HG02943 (cell line): Measurements from ENCODE around the gene PDE8B.

Experiments
- ATAC-seq: cut with Tn5 transposase; IDR thresholded peaks from one replicate; pipeline ENCODE4 v1.9.1; 2021; ENCODE audit warnings: mild to moderate bottlenecking, low read depth, moderate library complexity; ENCODE audit not compliant: unreplicated experiment

The PDE8B gene

GRCh38 chr5:77316871-77317661 is 106.6 kb downstream of the PDE8B start:
- no peak for ATAC-seq

GRCh38 chr5:77318060-77318459 is 107.6 kb downstream of the PDE8B start:
- ATAC-seq: no peak

GRCh38 chr5:77319117-77319804 is 108.8 kb downstream of the PDE8B start:
- ATAC-seq: no peak

GRCh38 chr5:77321793-77322394 is 111.4 kb downstream of the PDE8B start:
- ATAC-seq: no peak

- no peak for ATAC-seq
These were observed 111.9 kb downstream of the PDE8B start for GRCh38 chr5:77322406-77322805.

- ATAC-seq: no peak
These were observed 115.6 kb downstream of the PDE8B start for GRCh38 chr5:77325921-77326541.

GRCh38 chr5:77326986-77327734 is 116.7 kb downstream of the PDE8B start:
- ATAC-seq: no peak

GRCh38 chr5:77328930-77329647 is 118.6 kb downstream of the PDE8B start:
- no peak for ATAC-seq

GRCh38 chr5:77329664-77330430 is 119.4 kb downstream of the PDE8B start:
- ATAC-seq: no peak

- ATAC-seq: no peak
These were observed 122.6 kb downstream of the PDE8B start for GRCh38 chr5:77333036-77333435.

- ATAC-seq: no peak
These were observed 123.1 kb downstream of the PDE8B start for GRCh38 chr5:77333451-77334123.

GRCh38 chr5:77337246-77337645 is 126.8 kb downstream of the PDE8B start:
- no peak for ATAC-seq

- no peak for ATAC-seq
These were observed 127.2 kb downstream of the PDE8B start for GRCh38 chr5:77337686-77338085.

GRCh38 chr5:77339337-77339890 is 128.9 kb downstream of the PDE8B start:
- ATAC-seq: no peak

- ATAC-seq: no peak
These were observed 132.7 kb downstream of the PDE8B start for GRCh38 chr5:77343165-77343564.

- ATAC-seq: no peak
These were observed 137.1 kb downstream of the PDE8B start for GRCh38 chr5:77347435-77348098.

GRCh38 chr5:77353251-77353650 is 142.8 kb downstream of the PDE8B start:
- ATAC-seq: no peak

GRCh38 chr5:77354454-77354853 is 144.0 kb downstream of the PDE8B start:
- ATAC-seq: no peak
